Erythroblast (primary cell): ENCODE data around the gene FCF1.
A peak's percentile ranks its signal among the peaks of the same experiment; 100 is the strongest.
"Not testable (repeated sequence)": the region's sequence is repeated elsewhere in the genome, so short reads cannot be mapped to it uniquely, and the experiment has no call there.

Experiments used
- DNase-seq, 2 experiments: peaks; one replicate each; lab custom pipeline; 2025; lab: John Stamatoyannopoulos, UW
- GATA1 ChIP-seq: IDR thresholded peaks from 2 replicates; pipeline ENCODE4 v1.6.1; 2011; ENCODE audit warnings: low read depth, mild to moderate bottlenecking, control low read depth, low read length, moderate library complexity
- POLR2A ChIP-seq: IDR thresholded peaks from 2 replicates; pipeline ENCODE4 v1.6.1; 2011; ENCODE audit warnings: mild to moderate bottlenecking, low read length

FCF1 gene

GRCh38 chr14:74713395-74713735 is 421 bp downstream of the FCF1 start:
- no peak for DNase-seq
- TF ChIP-seq POLR2A (peak; percentile 20), GATA1 (no peak)

DNA sequence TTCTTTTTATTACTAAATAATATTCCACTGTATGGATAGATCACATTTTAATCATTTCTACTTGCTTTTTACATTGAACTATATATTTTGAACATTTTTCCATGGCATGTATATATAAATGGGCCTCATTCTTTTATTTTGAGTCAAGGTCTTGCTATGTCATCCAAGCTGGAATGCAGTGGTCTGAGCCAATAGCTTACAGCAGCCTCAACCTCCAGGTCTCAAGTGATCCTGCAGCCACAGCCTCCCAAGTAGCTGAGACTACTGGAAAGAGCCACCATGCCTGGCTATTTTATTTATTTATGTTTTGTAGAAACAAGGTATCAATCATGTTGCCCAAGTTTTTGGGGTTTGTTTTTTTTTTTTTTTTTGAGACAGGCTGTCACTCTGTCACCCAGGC is 7.6 kb downstream of the FCF1 start:
- DNase-seq, result no peak
- TF ChIP-seq GATA1, result no peak
- TF ChIP-seq POLR2A, result no peak

DNA sequence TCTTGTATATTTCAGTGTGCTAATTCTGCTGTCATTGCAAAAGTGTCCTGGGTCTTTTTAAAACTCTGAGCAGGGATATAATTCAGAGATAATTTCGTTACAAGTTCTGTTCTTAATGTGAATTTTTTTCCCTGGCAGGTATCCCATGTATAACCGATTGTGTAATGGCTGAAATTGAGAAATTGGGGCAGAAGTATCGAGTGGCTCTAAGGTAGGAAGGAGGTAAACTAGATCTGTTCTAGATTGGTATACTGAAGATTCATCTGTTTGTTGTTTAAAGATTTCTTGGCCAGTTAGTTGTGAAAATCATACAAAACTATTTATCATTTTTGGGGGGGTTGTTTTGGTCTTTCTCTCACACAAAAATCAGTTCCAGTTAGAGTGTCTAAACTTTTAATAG is 10.2 kb downstream of the FCF1 start:
- no peak for TF ChIP-seq POLR2A
- no peak for TF ChIP-seq GATA1
- DNase-seq, result no peak

DNA sequence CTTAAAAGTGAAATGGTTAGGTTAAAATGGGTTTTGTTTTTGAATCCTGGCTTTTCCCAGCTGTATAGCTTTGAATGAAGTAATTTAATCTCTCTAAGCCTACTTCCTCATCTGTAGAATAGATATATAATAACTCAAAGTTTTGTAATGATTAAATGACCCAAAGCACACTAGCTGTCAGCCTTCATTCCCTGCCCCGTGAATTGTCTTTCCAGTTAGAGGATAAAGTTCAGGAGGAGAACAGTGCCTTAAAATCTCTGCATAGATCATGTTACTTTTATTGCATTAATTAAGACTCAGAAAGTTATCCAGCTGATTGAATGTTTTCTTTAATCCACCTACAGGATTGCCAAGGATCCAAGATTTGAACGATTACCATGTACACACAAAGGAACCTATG is 19.4 kb downstream of the FCF1 start:
- DNase-seq, result no peak
- TF ChIP-seq POLR2A (no peak), GATA1 (no peak)

- TF ChIP-seq POLR2A (no peak), GATA1 (no peak)
Observed at GRCh38 chr14:74733221-74733620, 20.3 kb downstream of the FCF1 start.

GRCh38 chr14:74735125-74735524 is 22.2 kb downstream of the FCF1 start:
- peak in 1 of 2 experiments; percentile 30 for DNase-seq
- TF ChIP-seq GATA1, result no peak
- TF ChIP-seq POLR2A, result no peak

More at GRCh38 chr14:74733221-74733620, 20.3 kb downstream of the FCF1 start:
- peak; percentile 12 to 21 for DNase-seq

DNA sequence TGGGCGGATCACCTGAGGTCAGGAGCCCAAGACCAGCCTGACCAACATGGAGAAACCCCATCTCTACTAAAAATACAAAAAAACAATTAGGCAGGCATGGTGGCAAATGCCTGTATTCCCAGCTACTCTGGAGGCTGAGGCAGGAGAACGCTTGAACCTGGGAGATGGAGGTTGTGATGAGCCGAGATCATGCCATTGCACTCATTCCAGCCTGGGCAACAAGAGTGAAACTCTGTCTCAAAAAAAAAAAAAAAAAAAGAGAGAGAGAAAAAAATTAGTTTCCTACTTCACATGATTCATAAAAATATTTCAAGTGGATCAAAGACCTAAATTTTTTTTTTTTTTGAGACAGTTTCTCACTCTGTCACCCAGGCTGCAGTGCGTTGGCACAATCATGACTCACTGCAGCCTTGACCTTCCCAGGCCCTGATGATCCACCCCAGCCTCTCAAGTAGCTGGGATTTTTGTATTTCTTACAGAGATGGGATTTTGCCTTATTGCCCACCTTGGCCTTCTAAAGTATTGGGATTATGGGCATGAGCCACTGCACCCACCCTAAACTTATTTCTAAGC is 24.9 kb downstream of the FCF1 start:
- TF ChIP-seq GATA1, result no peak
- no peak for DNase-seq

- TF ChIP-seq POLR2A (no peak), GATA1 (no peak)
- DNase-seq, result no peak
Observed at GRCh38 chr14:74739293-74740030, 26.5 kb downstream of the FCF1 start.

- TF ChIP-seq POLR2A (no peak), GATA1 (no peak)
- no peak for DNase-seq
Observed at GRCh38 chr14:74747237-74747636, 34.3 kb downstream of the FCF1 start.

- TF ChIP-seq GATA1 (no peak), POLR2A (no peak)
- no peak for DNase-seq
Observed at GRCh38 chr14:74754157-74754556, 41.2 kb downstream of the FCF1 start.

DNA sequence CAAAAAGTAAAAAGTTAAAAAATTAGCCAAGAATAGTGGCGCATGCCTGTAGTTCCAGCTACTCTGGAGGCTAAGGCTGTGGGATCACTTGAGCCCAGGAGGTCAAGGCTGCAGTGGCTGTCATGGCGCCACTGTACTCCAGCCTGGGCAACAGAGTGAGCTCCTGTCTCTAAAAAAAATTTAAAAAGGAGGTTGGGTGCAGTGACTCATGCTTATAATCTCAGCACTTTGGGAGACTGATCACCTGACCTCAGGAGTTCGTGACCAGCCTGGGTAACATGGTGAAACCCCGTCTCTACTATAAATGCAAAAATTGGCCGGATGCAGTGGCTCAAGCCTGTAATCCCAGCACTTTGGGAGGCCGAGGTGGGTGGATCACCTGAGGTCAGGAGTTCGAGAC is 42.0 kb downstream of the FCF1 start:
- no peak for DNase-seq
- TF ChIP-seq POLR2A, result no peak
- no peak for TF ChIP-seq GATA1

GRCh38 chr14:74756326-74756725 is 43.4 kb downstream of the FCF1 start:
- DNase-seq, result no peak
- TF ChIP-seq POLR2A, result no peak
- no peak for TF ChIP-seq GATA1

GRCh38 chr14:74758505-74758904 is 45.6 kb downstream of the FCF1 start:
- DNase-seq, result not testable (repeated sequence)

DNA sequence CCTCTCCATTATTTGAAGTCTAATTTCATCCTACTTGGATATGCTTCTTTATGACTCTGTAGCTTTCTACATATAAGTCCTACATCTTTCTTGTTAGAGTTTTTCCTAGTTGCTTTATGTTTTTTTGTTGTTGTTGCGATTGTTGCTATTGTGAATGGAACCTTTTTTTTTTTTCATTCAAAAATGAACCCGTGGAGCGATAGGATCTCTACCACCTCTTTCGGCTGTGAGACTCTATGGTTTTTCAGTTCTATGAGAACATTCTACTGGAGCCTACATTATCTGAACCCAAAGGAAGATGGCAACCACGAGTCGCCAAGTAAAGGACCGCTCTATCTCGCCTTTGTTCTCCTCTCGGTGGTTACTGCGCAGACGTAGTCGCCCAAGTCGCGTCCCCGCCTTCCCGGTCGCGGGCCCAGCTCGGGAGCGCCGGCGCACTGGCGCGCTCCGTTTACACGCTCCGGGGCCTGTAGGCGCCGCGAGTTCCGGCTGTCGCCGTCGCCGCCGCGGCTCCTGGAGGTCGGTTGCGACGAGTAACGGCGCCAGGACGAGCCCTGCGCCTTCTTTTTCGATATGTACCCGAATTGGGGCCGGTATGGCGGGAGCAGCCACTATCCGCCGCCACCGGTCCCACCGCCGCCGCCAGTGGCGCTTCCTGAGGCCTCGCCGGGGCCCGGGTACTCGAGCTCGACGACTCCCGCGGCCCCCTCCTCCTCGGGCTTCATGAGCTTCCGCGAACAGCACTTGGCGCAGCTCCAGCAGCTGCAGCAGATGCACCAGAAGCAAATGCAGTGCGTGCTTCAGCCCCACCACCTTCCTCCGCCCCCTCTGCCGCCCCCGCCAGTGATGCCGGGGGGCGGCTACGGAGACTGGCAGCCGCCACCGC is 50.2 kb downstream of the FCF1 start, which contains the start of gene YLPM1:
TSS of gene YLPM1 (plus strand) at position 400 of the 886 bp plus-strand sequence. CDS start at position 574, 174 bp downstream.
- DNase-seq, result peak; percentile 98
- TF ChIP-seq POLR2A, result peak; percentile 95
- TF ChIP-seq GATA1, result no peak
